ENCODE results near the gene UST.

- TF ChIP-seq CTCF (IDR thresholded peaks at IDR 0.05) (no peak), ZFX (IDR thresholded peaks at IDR 0.05; ENCODE audit: borderline replicate concordance) (no peak)
These were observed 33.6 kb upstream of the UST start for GRCh38 chr6:148713033-148713738.
